GM21825 (cell line): ENCODE measurements around the gene RAD50.
"Not testable (repeated sequence)": the region's sequence is repeated elsewhere in the genome, so short reads cannot be mapped to it uniquely, and the experiment has no call there.

Experiments used
- ATAC-seq: cut with Tn5 transposase; IDR thresholded peaks from one replicate; pipeline ENCODE4 v1.9.1; 2021; ENCODE audit warnings: mild to moderate bottlenecking, moderate library complexity; ENCODE audit not compliant: unreplicated experiment

Gene RAD50

GRCh38 chr5:132628814-132629213 is 72.0 kb downstream of the RAD50 start:
- ATAC-seq, result no peak

GRCh38 chr5:132629230-132629944 is 72.6 kb downstream of the RAD50 start:
- ATAC-seq, result peak; percentile 70

GRCh38 chr5:132633587-132633986 is 76.8 kb downstream of the RAD50 start:
- ATAC-seq, result not testable (repeated sequence)

- ATAC-seq, result peak; percentile 36
Measured at GRCh38 chr5:132635873-132636272, 79.1 kb downstream of the RAD50 start.

DNA sequence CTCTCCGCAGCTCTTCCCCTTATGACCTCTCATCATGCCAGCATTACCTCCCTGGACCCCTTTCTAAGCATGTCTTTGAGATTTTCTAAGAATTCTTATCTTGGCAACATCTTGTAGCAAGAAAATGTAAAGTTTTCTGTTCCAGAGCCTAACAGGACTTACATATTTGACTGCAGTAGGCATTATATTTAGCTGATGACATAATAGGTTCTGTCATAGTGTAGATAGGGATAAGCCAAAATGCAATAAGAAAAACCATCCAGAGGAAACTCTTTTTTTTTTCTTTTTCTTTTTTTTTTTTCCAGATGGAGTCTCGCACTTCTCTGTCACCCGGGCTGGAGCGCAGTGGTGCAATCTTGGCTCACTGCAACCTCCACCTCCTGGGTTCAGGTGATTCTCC is 80.5 kb downstream of the RAD50 start:
- no peak for ATAC-seq

GRCh38 chr5:132639706-132640130 is 82.9 kb downstream of the RAD50 start:
- peak; percentile 62 for ATAC-seq

DNA sequence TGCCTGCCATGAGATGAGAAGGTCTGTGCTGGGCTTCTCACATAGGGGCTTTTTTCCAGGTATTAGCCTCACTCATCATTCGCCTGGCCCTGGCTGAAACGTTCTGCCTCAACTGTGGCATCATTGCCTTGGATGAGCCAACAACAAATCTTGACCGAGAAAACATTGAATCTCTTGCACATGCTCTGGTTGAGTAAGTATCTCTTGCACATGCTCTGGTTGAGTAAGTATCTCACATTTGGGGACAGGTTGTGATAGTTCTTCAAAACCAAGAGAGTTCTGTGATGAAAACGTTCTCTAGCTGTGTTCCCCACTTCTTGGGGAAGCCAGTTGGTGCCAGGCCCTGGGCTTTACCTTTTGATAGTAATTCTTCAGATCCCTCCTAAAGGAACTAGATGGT is 83.8 kb downstream of the RAD50 start:
- ATAC-seq, result no peak

DNA sequence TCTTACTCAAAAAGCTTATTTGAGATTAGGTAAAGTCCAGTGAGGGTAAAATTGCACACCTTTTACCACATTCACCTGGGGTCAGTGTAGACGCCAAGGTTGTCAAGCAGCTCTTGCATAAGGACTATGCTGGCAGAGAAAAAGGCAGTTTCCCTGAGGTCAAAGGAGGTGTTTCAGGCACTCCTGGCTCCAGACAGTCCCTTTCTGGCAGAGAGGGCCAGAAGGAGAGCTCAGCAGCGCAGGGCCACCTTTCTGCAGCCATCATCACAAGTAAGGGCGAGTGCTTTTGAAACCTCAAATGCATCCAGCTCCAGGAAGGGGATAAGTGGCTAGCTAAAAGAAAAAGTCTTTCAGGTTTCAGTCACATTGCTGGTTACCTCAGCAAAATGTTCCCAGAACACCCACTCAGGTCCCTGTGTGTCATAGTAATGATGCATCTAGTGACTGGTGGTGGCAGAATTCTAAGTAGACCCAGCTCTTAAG is 84.5 kb downstream of the RAD50 start:
- peak; percentile 35 for ATAC-seq

GRCh38 chr5:132641841-132642240 is 85.1 kb downstream of the RAD50 start:
- ATAC-seq, result no peak

DNA sequence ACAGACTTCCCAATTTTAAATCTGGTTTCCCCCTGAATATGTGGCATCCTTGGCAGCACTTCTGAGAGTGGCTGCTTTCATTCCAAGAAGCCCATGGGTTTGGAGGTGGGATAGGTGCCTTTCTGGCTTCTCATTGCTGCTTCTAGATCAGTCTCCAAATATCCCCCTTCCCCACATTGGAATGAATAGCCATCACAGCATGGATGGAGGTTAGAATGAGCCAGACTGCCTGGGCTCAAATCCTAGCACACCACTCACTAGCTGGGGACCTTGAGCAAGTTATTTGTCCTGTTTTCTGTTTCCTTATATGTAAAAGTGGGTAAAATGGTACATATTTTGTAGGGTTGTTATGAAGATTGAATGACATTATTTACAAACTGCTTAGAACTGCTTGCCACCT is 87.4 kb downstream of the RAD50 start:
- no peak for ATAC-seq

DNA sequence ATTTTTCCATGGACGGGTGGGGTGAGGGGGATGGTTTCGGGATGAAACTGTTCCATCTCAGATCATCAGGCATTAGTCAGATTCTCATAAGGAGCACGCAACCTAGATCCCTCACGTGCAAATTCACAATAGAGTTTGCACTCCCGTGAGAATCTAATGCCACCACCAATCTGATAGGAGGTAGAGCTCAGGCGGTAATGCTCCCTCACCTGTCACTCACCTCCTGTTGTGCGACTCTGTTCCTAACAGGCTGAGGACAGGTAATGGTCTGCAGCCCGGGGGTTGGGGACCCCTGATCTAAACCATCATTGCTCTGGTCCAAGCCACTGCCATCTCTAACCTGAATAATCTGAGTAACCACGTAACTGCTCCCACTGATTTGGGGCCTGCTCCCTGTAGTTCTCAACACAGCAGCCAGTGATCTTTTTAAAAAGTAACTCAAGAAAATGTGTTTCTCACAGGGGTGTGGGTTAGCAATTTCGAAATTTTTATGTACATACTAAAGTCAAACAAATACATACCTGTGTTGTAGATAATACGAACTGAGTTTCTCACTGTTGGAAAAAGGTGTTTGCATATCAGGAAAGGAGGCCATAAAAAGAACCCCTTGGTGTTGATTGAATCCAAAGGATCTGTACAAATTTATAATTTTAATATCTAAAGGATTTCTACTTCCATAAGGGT is 89.9 kb downstream of the RAD50 start:
- no peak for ATAC-seq

- no peak for ATAC-seq
Measured at GRCh38 chr5:132647473-132647872, 90.7 kb downstream of the RAD50 start.

- ATAC-seq, result no peak
Measured at GRCh38 chr5:132648355-132648754, 91.6 kb downstream of the RAD50 start.

- no peak for ATAC-seq
Measured at GRCh38 chr5:132651838-132652469, 95.2 kb downstream of the RAD50 start.

DNA sequence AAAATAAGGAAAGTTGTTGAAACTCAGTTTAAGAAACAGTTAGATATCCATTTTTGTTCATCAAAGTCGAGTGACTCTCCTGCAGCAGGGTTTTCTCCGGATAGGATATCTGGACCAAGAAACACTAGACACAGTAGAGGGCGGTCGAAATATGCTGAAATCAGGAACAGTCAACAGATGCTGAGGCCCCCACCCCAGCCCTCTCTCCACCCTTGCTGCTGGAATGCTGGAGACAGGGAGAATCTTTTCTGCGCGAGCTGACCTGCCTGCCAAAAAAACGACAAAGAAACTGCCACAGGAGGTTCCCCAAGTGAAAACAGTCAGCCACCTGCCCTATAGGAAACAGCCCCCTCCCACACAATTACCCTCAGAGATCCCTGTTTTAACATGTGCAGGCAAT is 96.9 kb downstream of the RAD50 start:
- no peak for ATAC-seq

GRCh38 chr5:132655821-132656773 is 99.3 kb downstream of the RAD50 start:
- no peak for ATAC-seq

GRCh38 chr5:132656774-132657355 is 100.1 kb downstream of the RAD50 start:
- ATAC-seq, result no peak

DNA sequence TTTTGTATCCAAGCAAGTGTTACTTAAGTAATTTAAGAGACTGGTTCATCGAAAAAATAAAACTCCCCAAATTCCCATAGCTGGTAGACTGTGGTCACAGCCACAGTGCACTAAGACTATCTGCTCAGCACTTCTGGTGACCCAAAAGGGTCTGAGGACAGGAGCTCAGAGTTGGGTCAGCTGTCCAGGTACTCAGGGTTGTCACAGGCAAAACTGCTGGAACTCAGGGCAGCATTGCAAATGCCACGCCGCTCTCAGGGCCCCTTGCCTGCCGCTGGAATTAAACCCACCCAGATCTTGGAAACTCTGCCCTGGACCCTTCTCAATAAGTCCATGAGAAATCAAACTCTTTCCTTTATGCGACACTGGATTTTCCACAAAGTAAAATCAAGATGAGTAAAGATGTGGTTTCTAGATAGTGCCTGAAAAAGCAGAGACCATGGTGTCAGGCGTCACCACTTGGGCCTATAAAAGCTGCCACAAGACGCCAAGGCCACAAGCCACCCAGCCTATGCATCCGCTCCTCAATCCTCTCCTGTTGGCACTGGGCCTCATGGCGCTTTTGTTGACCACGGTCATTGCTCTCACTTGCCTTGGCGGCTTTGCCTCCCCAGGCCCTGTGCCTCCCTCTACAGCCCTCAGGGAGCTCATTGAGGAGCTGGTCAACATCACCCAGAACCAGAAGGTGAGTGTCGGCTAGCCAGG is 101.1 kb downstream of the RAD50 start, which contains the start of gene IL13:
Gene IL13 (plus strand): TSS at position 498 of the 705 bp plus-strand sequence. CDS start 14 bp downstream, at position 512.
- ATAC-seq, result no peak
